SK-N-SH (cell line): Measurements from ENCODE around the gene FBXO27. TPM values are rescaled to one million over a fixed set of nuclear protein-coding genes. Genes with fewer than 3 reads are reported as not detected.

Source experiments
- CTCF ChIA-PET: fragments of 300-600, 350-600 bp; formaldehyde crosslinking; extraction: SDS; loops from one replicate; lab custom pipeline; 2021; lab: Yijun Ruan, JAX
- POLR2A ChIA-PET: fragments of 350-600 bp; sonication (Branson Sonifier 250); formaldehyde crosslinking; extraction: SDS; loops from one replicate; lab custom pipeline; 2020; ENCODE audit warnings: antibody characterized with exemption, inconsistent platforms; lab: Yijun Ruan, JAX
- DNase-seq: peaks from one replicate; pipeline ENCODE4 v3.0.0; 2012
- H2AFZ ChIP-seq: fragments of 200-600 bp; sonication (generic); 2 replicates; pipeline ENCODE4 v1.8.1; 2016; ENCODE audit warnings: antibody characterized with exemption, mild to moderate bottlenecking, low read depth
- H3F3A ChIP-seq: fragments of 200-600 bp; sonication (generic); replicated peaks from 2 replicates; pipeline ENCODE3; 2016; ENCODE audit warnings: antibody characterized with exemption, mild to moderate bottlenecking; ENCODE audit not compliant: insufficient read depth
- H3K27ac ChIP-seq, 2 experiments: fragments of 200-500 bp in 1 of 2; fragments of 200-600 bp in 1 of 2; sonication (Bioruptor generic) in 1 of 2; sonication (generic), shearing (Covaris generic) in 1 of 2; 2 replicates each; pipeline versions ENCODE4 v1.5.1 to v1.6.1; 2014 to 2016; ENCODE audit warnings: low read depth in 2 of 2, inconsistent platforms in 1 of 2, low read length in 1 of 2, mild to moderate bottlenecking in 1 of 2, mixed read lengths in 1 of 2
- H3K27me3 ChIP-seq: fragments of 200-600 bp; sonication (generic), shearing (Covaris generic); 2 replicates; pipeline ENCODE4 v1.6.1; 2016; ENCODE audit warnings: mixed run types; ENCODE audit not compliant: insufficient read depth
- H3K36me3 ChIP-seq, 2 experiments: fragments of 200-500 bp in 1 of 2; fragments of 200-600 bp in 1 of 2; sonication (Bioruptor generic) in 1 of 2; sonication (generic) in 1 of 2; replicated peaks in 1 of 2; 2 replicates each; pipeline versions ENCODE3 to v1.5.1; 2014 to 2016; ENCODE audit warnings: low read length in 1 of 2, mild to moderate bottlenecking in 1 of 2; ENCODE audit not compliant: insufficient read depth in 2 of 2, control insufficient read depth in 1 of 2
- H3K4me1 ChIP-seq, 2 experiments: fragments of 200-500 bp in 1 of 2; fragments of 200-600 bp in 1 of 2; sonication (Bioruptor generic) in 1 of 2; sonication (generic), shearing (Covaris generic) in 1 of 2; 2 replicates each; pipeline versions ENCODE4 v1.5.1 to v1.6.1; 2014 to 2016; ENCODE audit warnings: low read depth in 1 of 2, low read length in 1 of 2, mixed run types in 1 of 2; ENCODE audit not compliant: insufficient read depth in 2 of 2, control insufficient read depth in 1 of 2
- H3K4me2 ChIP-seq: fragments of 200-600 bp; sonication (generic), shearing (Covaris generic); 2 replicates; pipeline ENCODE4 v1.6.1; 2017; ENCODE audit warnings: mixed run types
- H3K4me3 ChIP-seq, 2 experiments: fragments of 200-500 bp in 1 of 2; fragments of 200-600 bp in 1 of 2; sonication (Bioruptor generic) in 1 of 2; sonication (generic), shearing (Covaris generic) in 1 of 2; 2 replicates each; pipeline versions ENCODE4 v1.5.1 to v1.8.1; 2014 to 2016; ENCODE audit warnings: low read depth in 2 of 2, inconsistent platforms in 1 of 2, low read length in 1 of 2, mild to moderate bottlenecking in 1 of 2, mixed read lengths in 1 of 2, moderate library complexity in 1 of 2
- H3K79me2 ChIP-seq: fragments of 200-600 bp; sonication (generic); 2 replicates; pipeline ENCODE4 v1.8.1; 2017; ENCODE audit warnings: mild to moderate bottlenecking; ENCODE audit not compliant: insufficient read depth
- H3K9ac ChIP-seq: fragments of 200-600 bp; sonication (generic); 2 replicates; pipeline ENCODE4 v1.6.1; 2017; ENCODE audit warnings: mixed run types
- H3K9me2 ChIP-seq: fragments of 200-600 bp; sonication (generic); 2 replicates; pipeline ENCODE4 v1.6.1; 2017; ENCODE audit warnings: mixed run types
- H3K9me3 ChIP-seq: fragments of 200-600 bp; sonication (generic); 2 replicates; pipeline ENCODE4 v1.6.1; 2017; ENCODE audit warnings: mixed run types, mild to moderate bottlenecking, moderate library complexity
- H4K20me1 ChIP-seq: fragments of 200-600 bp; sonication (generic); 2 replicates; pipeline ENCODE4 v1.6.1; 2017; ENCODE audit warnings: mild to moderate bottlenecking, mixed run types; ENCODE audit not compliant: insufficient read depth
- EZH2phosphoT487 ChIP-seq: fragments of 200-600 bp; sonication (generic); IDR thresholded peaks from 2 replicates; pipeline ENCODE4 v1.6.1; 2017; ENCODE audit warnings: low read depth, mixed run types, mild to moderate bottlenecking, antibody characterized with exemption, moderate library complexity, borderline replicate concordance
- FOXJ3 ChIP-seq: sonication (generic); formaldehyde crosslinking; IDR thresholded peaks from 2 replicates; pipeline ENCODE4 v1.5.1; 2020; ENCODE audit warnings: mild to moderate bottlenecking, missing genetic modification reagents
- JUND ChIP-seq: IDR thresholded peaks from 2 replicates; pipeline ENCODE4 v1.4.0; 2012
- MXI1 ChIP-seq: IDR thresholded peaks from 2 replicates; pipeline ENCODE4 v1.6.1; 2012; ENCODE audit warnings: mild to moderate bottlenecking, low read depth, low read length, improper control_type of control experiment
- NRF1 ChIP-seq: IDR thresholded peaks from 2 replicates; pipeline ENCODE4 v1.6.1; 2012; ENCODE audit warnings: low read depth, mild to moderate bottlenecking, low read length
- SMC3 ChIP-seq: IDR thresholded peaks from 2 replicates; pipeline ENCODE4 v1.6.1; 2012; ENCODE audit warnings: low read depth, low read length, improper control_type of control experiment
- WGBS: methylation state at CpG from one replicate; pipeline ENCODE4 v1.1.6; 2017; ENCODE audit warnings: low lambda C conversion rate; 5-methylcytosine and 5-hydroxymethylcytosine counted together
- polyA plus RNA-seq, 3 experiments: library from polyadenylated mRNA; depleted of rRNA; stranded (reverse); fragments of >200 nt; gene quantifications; 2 replicates each; pipeline ENCODE4 v1.2.3, GENCODE V29; 2012
- TF ChIP-seq, protein P1 (sequence below): IDR thresholded peaks from 2 replicates; pipeline ENCODE4 v1.4.0; 2012; ENCODE audit warnings: low read depth
- TF ChIP-seq, protein P2 (sequence below): IDR thresholded peaks from 2 replicates; pipeline ENCODE4 v1.6.1; 2012; ENCODE audit warnings: mild to moderate bottlenecking, low read depth, low read length, moderate library complexity
- TF ChIP-seq, protein P3 (sequence below): fragments of 200-600 bp; sonication (generic); IDR thresholded peaks from 2 replicates; pipeline ENCODE4 v1.6.1; 2017; ENCODE audit warnings: antibody characterized with exemption, mild to moderate bottlenecking, moderate library complexity
- TF ChIP-seq, protein P4 (sequence below): IDR thresholded peaks from 2 replicates; pipeline ENCODE4 v1.4.0; 2012; ENCODE audit warnings: low read depth, borderline replicate concordance

FBXO27 gene
- polyA plus RNA-seq, 1 of the 3 experiments (the other 2 are of a cell fraction) = 5.8 TPM

DNA sequence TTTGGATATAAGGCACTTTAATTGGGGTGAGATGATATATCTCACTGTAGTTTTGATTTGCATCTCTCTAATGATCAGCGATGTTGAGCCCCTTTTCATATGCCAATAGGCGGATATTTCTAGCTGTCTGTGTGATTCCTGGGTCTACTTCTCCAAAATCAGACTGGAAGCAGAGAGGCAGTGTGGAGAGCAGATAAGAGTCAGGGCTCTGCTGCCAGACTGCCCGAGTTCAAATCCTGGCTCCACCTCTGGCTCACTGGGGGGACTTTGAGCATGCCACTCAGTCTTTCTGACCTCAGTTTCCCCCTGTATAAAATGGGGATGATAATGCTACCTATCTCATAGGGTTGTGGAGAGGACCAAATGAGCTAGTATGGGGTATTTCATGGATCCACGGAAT, 27.8 kb upstream of the FBXO27 start:
- no peak for DNase-seq
- H3K4me3 ChIP-seq = no peak overlapping the region
- H4K20me1 ChIP-seq = no peaks in the 10 kb centered on the region
- H3K9ac ChIP-seq = no peak overlapping the region
- no peaks in the 10 kb centered on the region; a peak in 1 of 4 replicates for H3K4me1 ChIP-seq
- POLR2A ChIA-PET = no interaction called here
- no peaks in the 10 kb centered on the region for H3K36me3 ChIP-seq
- TF ChIP-seq, protein P1, sequence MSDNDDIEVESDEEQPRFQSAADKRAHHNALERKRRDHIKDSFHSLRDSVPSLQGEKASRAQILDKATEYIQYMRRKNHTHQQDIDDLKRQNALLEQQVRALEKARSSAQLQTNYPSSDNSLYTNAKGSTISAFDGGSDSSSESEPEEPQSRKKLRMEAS = no peak
- TF ChIP-seq NRF1 = no peak
- TF ChIP-seq, protein P2, sequence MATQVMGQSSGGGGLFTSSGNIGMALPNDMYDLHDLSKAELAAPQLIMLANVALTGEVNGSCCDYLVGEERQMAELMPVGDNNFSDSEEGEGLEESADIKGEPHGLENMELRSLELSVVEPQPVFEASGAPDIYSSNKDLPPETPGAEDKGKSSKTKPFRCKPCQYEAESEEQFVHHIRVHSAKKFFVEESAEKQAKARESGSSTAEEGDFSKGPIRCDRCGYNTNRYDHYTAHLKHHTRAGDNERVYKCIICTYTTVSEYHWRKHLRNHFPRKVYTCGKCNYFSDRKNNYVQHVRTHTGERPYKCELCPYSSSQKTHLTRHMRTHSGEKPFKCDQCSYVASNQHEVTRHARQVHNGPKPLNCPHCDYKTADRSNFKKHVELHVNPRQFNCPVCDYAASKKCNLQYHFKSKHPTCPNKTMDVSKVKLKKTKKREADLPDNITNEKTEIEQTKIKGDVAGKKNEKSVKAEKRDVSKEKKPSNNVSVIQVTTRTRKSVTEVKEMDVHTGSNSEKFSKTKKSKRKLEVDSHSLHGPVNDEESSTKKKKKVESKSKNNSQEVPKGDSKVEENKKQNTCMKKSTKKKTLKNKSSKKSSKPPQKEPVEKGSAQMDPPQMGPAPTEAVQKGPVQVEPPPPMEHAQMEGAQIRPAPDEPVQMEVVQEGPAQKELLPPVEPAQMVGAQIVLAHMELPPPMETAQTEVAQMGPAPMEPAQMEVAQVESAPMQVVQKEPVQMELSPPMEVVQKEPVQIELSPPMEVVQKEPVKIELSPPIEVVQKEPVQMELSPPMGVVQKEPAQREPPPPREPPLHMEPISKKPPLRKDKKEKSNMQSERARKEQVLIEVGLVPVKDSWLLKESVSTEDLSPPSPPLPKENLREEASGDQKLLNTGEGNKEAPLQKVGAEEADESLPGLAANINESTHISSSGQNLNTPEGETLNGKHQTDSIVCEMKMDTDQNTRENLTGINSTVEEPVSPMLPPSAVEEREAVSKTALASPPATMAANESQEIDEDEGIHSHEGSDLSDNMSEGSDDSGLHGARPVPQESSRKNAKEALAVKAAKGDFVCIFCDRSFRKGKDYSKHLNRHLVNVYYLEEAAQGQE = no peak
- TF ChIP-seq MXI1 = no peak
- CTCF ChIA-PET = no interaction called here
- no peaks in the 10 kb centered on the region for H3F3A ChIP-seq
- no peak overlapping the region for H2AFZ ChIP-seq
- no peak overlapping the region for H3K4me2 ChIP-seq
- WGBS = 51% methylated on average over 4 of the region's 4 CpGs
- no peaks in the 10 kb centered on the region for H3K9me2 ChIP-seq
- no peaks in the 10 kb centered on the region for H3K9me3 ChIP-seq
- no peaks in the 10 kb centered on the region for H3K79me2 ChIP-seq
- no peaks in the 10 kb centered on the region for H3K27me3 ChIP-seq
- no peak overlapping the region for H3K27ac ChIP-seq

DNA sequence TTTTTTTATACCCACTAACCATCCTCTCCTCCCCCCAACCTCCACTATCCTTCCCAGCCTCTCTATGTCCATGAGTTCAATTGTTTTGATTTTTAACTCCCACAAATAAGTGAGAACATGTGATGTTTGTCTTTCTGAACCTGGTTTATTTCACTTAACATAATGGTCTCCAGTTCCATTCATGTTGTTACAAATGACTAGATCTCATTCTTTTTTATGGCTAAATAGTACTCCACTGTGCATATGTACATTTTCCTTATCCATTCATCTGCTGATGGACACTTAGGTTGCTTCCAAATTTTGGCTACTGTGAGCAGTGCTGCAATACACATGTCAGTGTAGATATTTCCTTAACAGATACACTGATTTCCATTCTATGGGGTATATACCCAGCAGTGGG, 27.0 kb upstream of the FBXO27 start:
- Histone ChIP-seq H3K4me1 (no peaks in the 10 kb centered on the region; a peak in 1 of 4 replicates), H3K27me3 (no peaks in the 10 kb centered on the region), H3K27ac (no peak overlapping the region), H3K79me2 (no peaks in the 10 kb centered on the region), H3K4me2 (no peak overlapping the region), H3F3A (no peaks in the 10 kb centered on the region), H2AFZ (no peak overlapping the region), H3K9ac (no peak overlapping the region), H3K9me2 (no peaks in the 10 kb centered on the region), H4K20me1 (no peaks in the 10 kb centered on the region), H3K36me3 (no peaks in the 10 kb centered on the region), H3K4me3 (no peak overlapping the region), H3K9me3 (no peaks in the 10 kb centered on the region)
- no peak for TF ChIP-seq JUND
- no peak for TF ChIP-seq MXI1
- POLR2A ChIA-PET = no interaction called here
- CTCF ChIA-PET = no interaction called here
- DNase-seq = no peak

DNA sequence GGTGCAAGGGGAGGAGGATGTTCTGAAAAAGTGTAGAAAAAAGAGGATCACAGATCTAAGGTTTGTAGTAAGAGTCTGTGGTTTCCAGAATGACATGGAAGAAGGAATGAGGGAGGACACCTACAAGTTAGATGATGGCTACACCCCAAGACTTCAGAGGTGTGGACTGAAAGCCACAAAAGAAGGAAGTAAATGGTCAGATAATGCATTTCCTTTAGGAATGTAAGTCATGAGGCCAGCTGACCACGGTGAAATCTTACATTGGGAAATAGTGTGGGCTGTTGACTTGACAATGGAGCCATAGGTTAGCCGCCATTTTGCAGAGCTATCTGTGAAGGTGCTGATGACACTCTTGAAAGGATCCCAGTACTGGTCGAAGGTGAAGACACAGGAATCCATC, 25.3 kb upstream of the FBXO27 start:
- DNase-seq = no peak
- H3K4me1 ChIP-seq = no peaks in the 10 kb centered on the region; a peak in 1 of 4 replicates
- H3K27me3 ChIP-seq = no peaks in the 10 kb centered on the region
- H3K36me3 ChIP-seq = no peaks in the 10 kb centered on the region
- WGBS = 51% methylated on average over 3 of the region's 3 CpGs
- H3K4me2 ChIP-seq = no peak overlapping the region
- no peaks in the 10 kb centered on the region for H4K20me1 ChIP-seq
- no peak overlapping the region for H3K9ac ChIP-seq
- H3K9me2 ChIP-seq = no peaks in the 10 kb centered on the region
- ChIA-PET CTCF (no interaction called here), POLR2A (no interaction called here)
- no peak overlapping the region for H2AFZ ChIP-seq
- no peaks in the 10 kb centered on the region for H3K9me3 ChIP-seq
- H3K79me2 ChIP-seq = no peaks in the 10 kb centered on the region
- H3K4me3 ChIP-seq = no peak overlapping the region
- H3K27ac ChIP-seq = no peak overlapping the region
- no peaks in the 10 kb centered on the region for H3F3A ChIP-seq
- TF ChIP-seq, protein P2 = no peak
- TF ChIP-seq, protein P3, sequence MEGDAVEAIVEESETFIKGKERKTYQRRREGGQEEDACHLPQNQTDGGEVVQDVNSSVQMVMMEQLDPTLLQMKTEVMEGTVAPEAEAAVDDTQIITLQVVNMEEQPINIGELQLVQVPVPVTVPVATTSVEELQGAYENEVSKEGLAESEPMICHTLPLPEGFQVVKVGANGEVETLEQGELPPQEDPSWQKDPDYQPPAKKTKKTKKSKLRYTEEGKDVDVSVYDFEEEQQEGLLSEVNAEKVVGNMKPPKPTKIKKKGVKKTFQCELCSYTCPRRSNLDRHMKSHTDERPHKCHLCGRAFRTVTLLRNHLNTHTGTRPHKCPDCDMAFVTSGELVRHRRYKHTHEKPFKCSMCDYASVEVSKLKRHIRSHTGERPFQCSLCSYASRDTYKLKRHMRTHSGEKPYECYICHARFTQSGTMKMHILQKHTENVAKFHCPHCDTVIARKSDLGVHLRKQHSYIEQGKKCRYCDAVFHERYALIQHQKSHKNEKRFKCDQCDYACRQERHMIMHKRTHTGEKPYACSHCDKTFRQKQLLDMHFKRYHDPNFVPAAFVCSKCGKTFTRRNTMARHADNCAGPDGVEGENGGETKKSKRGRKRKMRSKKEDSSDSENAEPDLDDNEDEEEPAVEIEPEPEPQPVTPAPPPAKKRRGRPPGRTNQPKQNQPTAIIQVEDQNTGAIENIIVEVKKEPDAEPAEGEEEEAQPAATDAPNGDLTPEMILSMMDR = no peak
- TF ChIP-seq EZH2phosphoT487 (no peak), FOXJ3 (CRISPR knock-in tag) (no peak), SMC3 (no peak)
- TF ChIP-seq, protein P4, sequence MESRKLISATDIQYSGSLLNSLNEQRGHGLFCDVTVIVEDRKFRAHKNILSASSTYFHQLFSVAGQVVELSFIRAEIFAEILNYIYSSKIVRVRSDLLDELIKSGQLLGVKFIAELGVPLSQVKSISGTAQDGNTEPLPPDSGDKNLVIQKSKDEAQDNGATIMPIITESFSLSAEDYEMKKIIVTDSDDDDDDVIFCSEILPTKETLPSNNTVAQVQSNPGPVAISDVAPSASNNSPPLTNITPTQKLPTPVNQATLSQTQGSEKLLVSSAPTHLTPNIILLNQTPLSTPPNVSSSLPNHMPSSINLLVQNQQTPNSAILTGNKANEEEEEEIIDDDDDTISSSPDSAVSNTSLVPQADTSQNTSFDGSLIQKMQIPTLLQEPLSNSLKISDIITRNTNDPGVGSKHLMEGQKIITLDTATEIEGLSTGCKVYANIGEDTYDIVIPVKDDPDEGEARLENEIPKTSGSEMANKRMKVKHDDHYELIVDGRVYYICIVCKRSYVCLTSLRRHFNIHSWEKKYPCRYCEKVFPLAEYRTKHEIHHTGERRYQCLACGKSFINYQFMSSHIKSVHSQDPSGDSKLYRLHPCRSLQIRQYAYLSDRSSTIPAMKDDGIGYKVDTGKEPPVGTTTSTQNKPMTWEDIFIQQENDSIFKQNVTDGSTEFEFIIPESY = no peak
